ENCODE measurements around the gene OR2M3.

The OR2M3 gene, protein sequence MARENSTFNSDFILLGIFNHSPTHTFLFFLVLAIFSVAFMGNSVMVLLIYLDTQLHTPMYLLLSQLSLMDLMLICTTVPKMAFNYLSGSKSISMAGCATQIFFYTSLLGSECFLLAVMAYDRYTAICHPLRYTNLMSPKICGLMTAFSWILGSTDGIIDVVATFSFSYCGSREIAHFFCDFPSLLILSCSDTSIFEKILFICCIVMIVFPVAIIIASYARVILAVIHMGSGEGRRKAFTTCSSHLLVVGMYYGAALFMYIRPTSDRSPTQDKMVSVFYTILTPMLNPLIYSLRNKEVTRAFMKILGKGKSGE

DNA sequence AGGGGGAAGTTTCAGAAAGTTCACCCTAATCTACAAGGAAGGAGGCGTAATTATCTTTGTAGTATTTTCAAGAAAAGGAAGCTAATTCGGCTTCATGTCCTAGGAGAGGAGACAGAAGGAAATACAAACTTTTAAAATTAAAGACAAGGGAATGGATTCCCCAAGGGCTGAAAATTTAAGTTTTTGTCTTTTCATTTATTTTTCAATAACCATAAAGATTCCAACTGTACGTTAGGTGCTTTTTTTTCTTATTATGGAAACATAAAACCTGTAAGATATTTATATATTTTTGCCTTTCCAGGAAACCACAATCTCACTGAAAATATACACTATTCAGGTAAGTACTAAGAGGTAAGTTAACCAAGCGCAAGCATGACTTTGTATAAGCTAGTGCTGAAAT, at the start of gene OR2M3:
Gene OR2M3 (plus strand): TSS at position 301 of the 400 bp plus-strand sequence. CDS start 5,803 bp downstream, outside the sequence.
- no peak for DNase-seq
- in situ Hi-C loops (cut with HindIII; ENCODE audit: low pct_ligation_motif_present, low sequenced_read_pairs) = no loop called here
- Histone ChIP-seq H3K27ac (no peak within 1 kb of the TSS), H3K36me3 (replicated peaks) (no peaks in the 10 kb centered on the region), H3K27me3 (replicated peaks) (no peaks in the 10 kb centered on the region), H3K4me3 (ENCODE audit: low read depth, low read length) (no peak within 1 kb of the TSS)
- TF ChIP-seq, protein P1, sequence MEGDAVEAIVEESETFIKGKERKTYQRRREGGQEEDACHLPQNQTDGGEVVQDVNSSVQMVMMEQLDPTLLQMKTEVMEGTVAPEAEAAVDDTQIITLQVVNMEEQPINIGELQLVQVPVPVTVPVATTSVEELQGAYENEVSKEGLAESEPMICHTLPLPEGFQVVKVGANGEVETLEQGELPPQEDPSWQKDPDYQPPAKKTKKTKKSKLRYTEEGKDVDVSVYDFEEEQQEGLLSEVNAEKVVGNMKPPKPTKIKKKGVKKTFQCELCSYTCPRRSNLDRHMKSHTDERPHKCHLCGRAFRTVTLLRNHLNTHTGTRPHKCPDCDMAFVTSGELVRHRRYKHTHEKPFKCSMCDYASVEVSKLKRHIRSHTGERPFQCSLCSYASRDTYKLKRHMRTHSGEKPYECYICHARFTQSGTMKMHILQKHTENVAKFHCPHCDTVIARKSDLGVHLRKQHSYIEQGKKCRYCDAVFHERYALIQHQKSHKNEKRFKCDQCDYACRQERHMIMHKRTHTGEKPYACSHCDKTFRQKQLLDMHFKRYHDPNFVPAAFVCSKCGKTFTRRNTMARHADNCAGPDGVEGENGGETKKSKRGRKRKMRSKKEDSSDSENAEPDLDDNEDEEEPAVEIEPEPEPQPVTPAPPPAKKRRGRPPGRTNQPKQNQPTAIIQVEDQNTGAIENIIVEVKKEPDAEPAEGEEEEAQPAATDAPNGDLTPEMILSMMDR (IDR thresholded peaks at IDR 0.05; ENCODE audit: low read depth, low read length, missing control alignments) = no peak

DNA sequence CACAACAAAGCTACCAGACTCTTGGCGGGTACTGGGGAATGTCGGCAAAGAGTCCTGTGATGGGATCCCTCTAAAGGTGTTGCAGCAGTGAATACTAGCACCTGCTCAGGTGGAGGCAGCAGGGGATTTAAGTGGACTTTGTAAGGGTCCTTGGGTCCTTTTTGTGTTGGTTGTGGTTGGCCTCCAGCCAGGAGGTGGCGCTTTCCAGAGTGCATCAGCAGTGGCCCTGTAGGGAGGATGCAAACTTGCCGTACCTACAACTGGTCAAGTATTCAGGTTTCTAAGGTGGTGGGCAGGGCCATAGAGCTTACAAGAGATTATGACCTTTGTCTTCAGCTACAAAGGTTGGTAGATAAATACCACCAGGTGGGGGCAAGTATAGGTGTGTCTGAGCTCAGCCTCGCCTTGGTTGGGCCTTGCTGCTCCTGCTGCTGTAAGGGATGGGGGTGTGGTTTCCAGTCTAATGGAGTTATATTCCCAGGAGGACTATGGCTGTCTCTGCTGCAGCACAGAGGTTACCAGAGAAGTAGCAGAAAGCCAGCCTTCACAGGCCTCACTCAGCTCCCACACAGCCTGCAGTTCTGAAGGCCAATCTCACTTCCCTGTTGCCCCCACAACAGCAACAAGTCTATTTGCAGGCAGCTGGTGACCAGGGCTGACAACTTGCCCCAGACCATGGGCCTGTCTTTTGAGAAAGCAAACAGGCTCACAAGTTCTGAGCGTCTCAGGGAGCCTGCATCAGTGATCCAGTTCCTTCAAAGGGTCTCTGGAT, 44.8 kb upstream of the OR2M3 start:
- Histone ChIP-seq H3K36me3 (replicated peaks) (no peaks in the 10 kb centered on the region), H3K27me3 (replicated peaks) (no peaks in the 10 kb centered on the region), H3K27ac (no peak overlapping the region), H3K4me3 (ENCODE audit: low read depth, low read length) (no peak overlapping the region)
- in situ Hi-C loops (cut with HindIII; ENCODE audit: low pct_ligation_motif_present, low sequenced_read_pairs) = no loop called here
- DNase-seq = no peak
- TF ChIP-seq, protein P1 (IDR thresholded peaks at IDR 0.05; ENCODE audit: low read depth, low read length, missing control alignments) = no peak

DNA sequence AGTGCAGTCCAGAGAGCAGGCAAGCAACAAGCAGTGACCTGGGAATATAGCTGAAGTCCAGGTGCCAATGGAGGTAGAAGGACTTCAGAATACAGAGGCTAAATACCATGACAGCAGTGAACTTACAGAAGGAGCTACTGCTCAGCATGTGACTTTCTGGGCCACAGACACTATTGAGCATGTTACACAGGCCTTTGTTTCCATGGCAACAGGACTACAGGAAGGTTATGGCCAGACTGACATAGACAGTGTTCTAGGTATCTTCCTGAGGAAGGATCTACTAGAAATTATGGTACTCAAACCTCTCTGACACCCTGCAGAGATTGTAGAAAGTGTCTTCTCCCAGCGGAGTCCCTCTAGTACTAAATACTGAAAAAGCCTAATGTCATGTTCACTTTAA, 41.1 kb upstream of the OR2M3 start:
- Histone ChIP-seq H3K4me3 (ENCODE audit: low read depth, low read length) (no peak overlapping the region), H3K27me3 (replicated peaks) (no peaks in the 10 kb centered on the region), H3K36me3 (replicated peaks) (no peaks in the 10 kb centered on the region), H3K27ac (no peak overlapping the region)
- in situ Hi-C loops (cut with HindIII; ENCODE audit: low pct_ligation_motif_present, low sequenced_read_pairs) = no loop called here
- DNase-seq = no peak
- TF ChIP-seq, protein P1 (IDR thresholded peaks at IDR 0.05; ENCODE audit: low read depth, low read length, missing control alignments) = no peak

DNA sequence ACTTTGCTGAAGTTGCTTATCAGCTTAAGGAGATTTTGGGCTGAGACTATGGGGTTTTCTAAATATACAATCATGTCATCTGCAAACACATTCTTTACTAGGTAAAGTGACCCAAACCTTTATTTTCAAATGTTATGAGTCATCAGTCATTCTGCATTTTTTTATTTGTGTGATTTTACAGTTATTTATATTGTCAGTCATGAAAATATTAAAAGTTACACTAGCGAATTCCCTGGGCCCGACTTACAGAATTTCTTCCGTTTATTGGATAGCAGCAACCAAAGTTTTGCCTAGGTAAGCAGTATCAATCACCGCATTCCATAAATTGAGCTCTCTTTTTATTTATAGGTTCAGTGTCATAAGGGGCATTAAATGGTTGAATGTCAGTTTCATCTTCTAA, 38.3 kb upstream of the OR2M3 start:
- Histone ChIP-seq H3K27me3 (replicated peaks) (no peaks in the 10 kb centered on the region), H3K4me3 (ENCODE audit: low read depth, low read length) (no peak overlapping the region), H3K36me3 (replicated peaks) (no peaks in the 10 kb centered on the region), H3K27ac (no peak overlapping the region)
- TF ChIP-seq, protein P1 (IDR thresholded peaks at IDR 0.05; ENCODE audit: low read depth, low read length, missing control alignments) = no peak
- no peak for DNase-seq
- in situ Hi-C loops (cut with HindIII; ENCODE audit: low pct_ligation_motif_present, low sequenced_read_pairs) = no loop called here

DNA sequence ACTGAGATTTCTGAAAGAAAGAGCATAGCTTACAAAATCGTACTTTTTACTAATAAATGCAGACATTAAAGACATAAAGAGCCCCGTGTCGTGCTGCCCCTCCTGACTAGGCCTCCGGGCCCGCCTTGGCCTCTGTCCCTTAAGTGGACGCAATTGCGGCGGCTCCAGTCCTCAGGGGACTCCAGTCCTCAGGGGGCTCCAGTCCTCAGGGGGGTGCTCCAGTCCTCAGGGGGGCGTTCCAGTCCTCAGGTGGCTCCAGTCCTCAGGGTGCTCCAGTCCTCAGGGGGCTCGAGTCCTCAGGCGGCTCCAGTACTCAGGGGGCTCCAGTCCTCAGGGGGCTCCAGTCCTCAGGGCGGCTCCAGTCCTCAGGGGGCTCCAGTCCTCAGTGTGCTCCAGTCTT, 33.0 kb upstream of the OR2M3 start:
- in situ Hi-C loops (cut with HindIII; ENCODE audit: low pct_ligation_motif_present, low sequenced_read_pairs) = no loop called here
- Histone ChIP-seq H3K4me3 (ENCODE audit: low read depth, low read length) (no peak overlapping the region), H3K27me3 (replicated peaks) (no peaks in the 10 kb centered on the region), H3K27ac (no peak overlapping the region), H3K36me3 (replicated peaks) (no peaks in the 10 kb centered on the region)
- TF ChIP-seq, protein P1 (IDR thresholded peaks at IDR 0.05; ENCODE audit: low read depth, low read length, missing control alignments) = no peak
- DNase-seq = no peak
